ENCODE data around the gene DBET. TPM values are rescaled to one million over a fixed set of nuclear protein-coding genes. Genes with fewer than 3 reads are reported as not detected.

The DBET gene
- total and polyA plus RNA-seq, 2 of the 13 experiments (the other 11 are each of a cell fraction or from before 2014, with no cell fraction given): not detected

DNA sequence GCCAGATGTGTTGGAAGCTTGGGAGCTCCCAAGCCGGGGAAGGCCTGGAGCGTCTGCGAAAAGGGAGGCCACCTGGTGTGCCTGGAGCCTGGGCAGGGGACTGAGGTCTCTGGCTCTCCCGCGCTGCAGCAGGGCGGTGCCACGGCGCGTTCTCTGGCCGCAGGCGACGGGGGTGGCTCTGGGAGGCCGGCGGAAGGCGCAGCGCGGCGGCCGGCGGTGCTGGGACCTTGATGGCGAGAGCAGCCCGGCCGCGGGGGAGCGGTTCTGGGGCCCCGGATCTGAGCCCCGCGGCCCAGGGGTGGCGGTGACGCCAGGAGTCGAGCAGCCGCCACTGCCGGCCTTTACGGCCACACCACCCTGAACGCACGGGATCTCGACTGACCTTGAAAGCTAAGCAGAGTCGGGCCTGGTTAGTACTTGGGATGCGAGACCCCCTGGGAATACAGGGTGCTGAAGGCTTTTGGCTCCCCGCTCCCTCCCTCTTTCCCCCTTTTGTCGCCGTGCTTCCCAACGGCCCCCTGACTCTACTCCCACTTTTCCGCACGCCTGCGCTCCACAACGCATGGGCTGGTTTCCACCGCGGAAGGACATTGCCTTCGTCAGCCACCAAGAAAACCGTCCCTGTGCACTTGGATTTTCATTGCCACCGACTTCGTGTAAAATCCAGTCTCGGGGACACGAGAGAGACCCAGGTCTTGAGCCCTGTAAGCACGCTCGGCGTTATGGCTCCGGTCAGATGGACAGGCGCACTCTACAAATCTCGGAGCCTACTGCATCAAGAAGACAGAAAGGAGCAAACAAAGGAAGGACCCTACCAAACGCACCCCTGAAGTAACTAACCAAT, 46.7 kb upstream of the DBET start (continued):
- TF ChIP-seq, protein P1, sequence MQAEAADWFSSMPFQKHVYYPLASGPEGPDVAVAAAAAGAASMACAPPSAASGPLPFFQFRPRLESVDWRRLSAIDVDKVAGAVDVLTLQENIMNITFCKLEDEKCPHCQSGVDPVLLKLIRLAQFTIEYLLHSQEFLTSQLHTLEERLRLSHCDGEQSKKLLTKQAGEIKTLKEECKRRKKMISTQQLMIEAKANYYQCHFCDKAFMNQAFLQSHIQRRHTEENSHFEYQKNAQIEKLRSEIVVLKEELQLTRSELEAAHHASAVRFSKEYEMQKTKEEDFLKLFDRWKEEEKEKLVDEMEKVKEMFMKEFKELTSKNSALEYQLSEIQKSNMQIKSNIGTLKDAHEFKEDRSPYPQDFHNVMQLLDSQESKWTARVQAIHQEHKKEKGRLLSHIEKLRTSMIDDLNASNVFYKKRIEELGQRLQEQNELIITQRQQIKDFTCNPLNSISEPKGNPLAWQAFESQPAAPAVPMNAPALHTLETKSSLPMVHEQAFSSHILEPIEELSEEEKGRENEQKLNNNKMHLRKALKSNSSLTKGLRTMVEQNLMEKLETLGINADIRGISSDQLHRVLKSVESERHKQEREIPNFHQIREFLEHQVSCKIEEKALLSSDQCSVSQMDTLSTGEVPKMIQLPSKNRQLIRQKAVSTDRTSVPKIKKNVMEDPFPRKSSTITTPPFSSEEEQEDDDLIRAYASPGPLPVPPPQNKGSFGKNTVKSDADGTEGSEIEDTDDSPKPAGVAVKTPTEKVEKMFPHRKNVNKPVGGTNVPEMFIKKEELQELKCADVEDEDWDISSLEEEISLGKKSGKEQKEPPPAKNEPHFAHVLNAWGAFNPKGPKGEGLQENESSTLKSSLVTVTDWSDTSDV (CRISPR knock-in tag; IDR thresholded peaks at IDR 0.05): no peak
- TF ChIP-seq JDP2 (CRISPR knock-in tag; IDR thresholded peaks at IDR 0.05; ENCODE audit: borderline replicate concordance) (no peak), RBM22 (optimal IDR thresholded peaks at IDR 0.05; ENCODE audit: low read length) (no peak), ZNF232 (CRISPR knock-in tag; IDR thresholded peaks at IDR 0.05; ENCODE audit: borderline replicate concordance) (no peak), DR1 (CRISPR knock-in tag; IDR thresholded peaks at IDR 0.05) (no peak), XBP1 (CRISPR knock-in tag; IDR thresholded peaks at IDR 0.05) (no peak), ZNF251 (CRISPR knock-in tag; IDR thresholded peaks at IDR 0.05) (no peak)

DNA sequence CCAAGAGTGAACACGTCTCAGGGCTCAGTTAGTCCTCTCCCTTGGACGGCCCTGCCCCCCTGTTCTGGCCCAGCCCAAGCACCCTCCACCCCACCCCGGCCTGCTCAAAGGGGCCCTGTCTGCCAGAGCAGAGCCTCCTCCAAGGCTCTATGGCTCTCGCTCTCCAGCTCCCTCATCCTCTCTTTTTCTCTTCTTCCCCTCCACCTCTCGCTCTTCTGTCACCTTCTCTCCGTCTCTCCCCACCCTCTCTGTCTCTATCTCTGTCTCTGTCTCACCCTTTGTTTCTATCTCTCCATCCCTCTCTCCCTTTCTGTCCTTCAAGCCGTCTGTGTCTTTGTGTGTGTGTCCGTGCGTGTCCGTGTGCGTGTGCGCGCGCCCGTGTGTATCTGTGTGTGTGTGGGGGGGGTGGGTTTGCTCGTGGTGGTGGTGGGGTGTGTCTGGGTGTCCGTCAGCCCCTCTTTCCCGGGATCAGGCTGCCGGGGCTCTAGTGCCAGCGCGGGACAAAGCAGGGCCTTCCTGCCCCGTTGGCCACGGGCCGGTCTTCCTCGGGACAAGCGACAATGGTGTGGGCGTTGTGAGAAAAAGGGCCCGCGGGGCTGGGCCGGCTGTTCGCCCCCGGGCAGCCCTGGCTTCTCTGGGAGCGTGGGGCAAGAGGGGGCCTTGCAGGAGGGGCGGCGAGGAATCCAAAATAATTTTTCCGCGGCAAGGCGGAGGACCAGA, 45.9 kb upstream of the DBET start:
- Histone ChIP-seq H3K27me3 (ENCODE audit: control insufficient read depth in 1 of 2, insufficient read depth in 2 of 2, low read length in 2 of 2) (peaks cover 4 to 26% of the 10 kb centered on the region in 2 experiments; a peak in 3 of 5 replicates), H3K4me2 (ENCODE audit: low read depth, low read length) (no peak overlapping the region), H2AFZ (ENCODE audit: low read length) (no peak overlapping the region), H3K9ac (ENCODE audit: insufficient read depth, low read depth, low read length) (no peak overlapping the region), H3K9me3 (ENCODE audit: low read length) (no peaks in the 10 kb centered on the region), H3K4me3 (replicated peaks in 1 of 3; ENCODE audit: insufficient read depth in 1 of 3, low read depth in 2 of 3, low read length in 3 of 3) (no peak overlapping the region), H3K79me2 (ENCODE audit: insufficient read depth, low read length) (no peaks in the 10 kb centered on the region), H3K36me3 (replicated peaks in 1 of 2; ENCODE audit: control insufficient read depth in 1 of 2, insufficient read depth in 2 of 2, low read length in 2 of 2) (no peaks in the 10 kb centered on the region), H3K4me1 (ENCODE audit: insufficient read depth, low read length) (no peaks in the 10 kb centered on the region), H3K27ac (ENCODE audit: extremely low read length, insufficient read depth, low read length) (no peak overlapping the region), H4K20me1 (ENCODE audit: insufficient read depth, low read length) (no peaks in the 10 kb centered on the region)
- no peak for ATAC-seq
- no peak for DNase-seq (ENCODE audit: low spot score)
- POLR2A ChIA-PET: no interaction called here
- CTCF ChIA-PET (ENCODE audit: low intra/inter-chr PET ratio, low total read pairs): no interaction called here
- in situ Hi-C loops (cut with HindIII; ENCODE audit: extremely low pct_ligation_motif_present, low pct_unique_long_range_greater_than_20kb) (no loop called here), intact Hi-C loops (cut with micrococcal nuclease; ENCODE audit: unreplicated experiment) (no loop called here)
- WGBS (ENCODE audit: low lambda C conversion rate): 46% methylated on average over 28 of the region's 38 CpGs
- no peak for FAIRE-seq
- no TSS peak for BruUV-seq (replicated peaks)
- no peak for TF ChIP-seq MIXL1 (CRISPR knock-in tag; IDR thresholded peaks at IDR 0.05)
- TF ChIP-seq, protein P2, sequence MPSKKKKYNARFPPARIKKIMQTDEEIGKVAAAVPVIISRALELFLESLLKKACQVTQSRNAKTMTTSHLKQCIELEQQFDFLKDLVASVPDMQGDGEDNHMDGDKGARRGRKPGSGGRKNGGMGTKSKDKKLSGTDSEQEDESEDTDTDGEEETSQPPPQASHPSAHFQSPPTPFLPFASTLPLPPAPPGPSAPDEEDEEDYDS (CRISPR knock-in tag; IDR thresholded peaks at IDR 0.05): no peak
- TF ChIP-seq ZSCAN12 (CRISPR knock-in tag; IDR thresholded peaks at IDR 0.05): no peak
- TF ChIP-seq, protein P3, sequence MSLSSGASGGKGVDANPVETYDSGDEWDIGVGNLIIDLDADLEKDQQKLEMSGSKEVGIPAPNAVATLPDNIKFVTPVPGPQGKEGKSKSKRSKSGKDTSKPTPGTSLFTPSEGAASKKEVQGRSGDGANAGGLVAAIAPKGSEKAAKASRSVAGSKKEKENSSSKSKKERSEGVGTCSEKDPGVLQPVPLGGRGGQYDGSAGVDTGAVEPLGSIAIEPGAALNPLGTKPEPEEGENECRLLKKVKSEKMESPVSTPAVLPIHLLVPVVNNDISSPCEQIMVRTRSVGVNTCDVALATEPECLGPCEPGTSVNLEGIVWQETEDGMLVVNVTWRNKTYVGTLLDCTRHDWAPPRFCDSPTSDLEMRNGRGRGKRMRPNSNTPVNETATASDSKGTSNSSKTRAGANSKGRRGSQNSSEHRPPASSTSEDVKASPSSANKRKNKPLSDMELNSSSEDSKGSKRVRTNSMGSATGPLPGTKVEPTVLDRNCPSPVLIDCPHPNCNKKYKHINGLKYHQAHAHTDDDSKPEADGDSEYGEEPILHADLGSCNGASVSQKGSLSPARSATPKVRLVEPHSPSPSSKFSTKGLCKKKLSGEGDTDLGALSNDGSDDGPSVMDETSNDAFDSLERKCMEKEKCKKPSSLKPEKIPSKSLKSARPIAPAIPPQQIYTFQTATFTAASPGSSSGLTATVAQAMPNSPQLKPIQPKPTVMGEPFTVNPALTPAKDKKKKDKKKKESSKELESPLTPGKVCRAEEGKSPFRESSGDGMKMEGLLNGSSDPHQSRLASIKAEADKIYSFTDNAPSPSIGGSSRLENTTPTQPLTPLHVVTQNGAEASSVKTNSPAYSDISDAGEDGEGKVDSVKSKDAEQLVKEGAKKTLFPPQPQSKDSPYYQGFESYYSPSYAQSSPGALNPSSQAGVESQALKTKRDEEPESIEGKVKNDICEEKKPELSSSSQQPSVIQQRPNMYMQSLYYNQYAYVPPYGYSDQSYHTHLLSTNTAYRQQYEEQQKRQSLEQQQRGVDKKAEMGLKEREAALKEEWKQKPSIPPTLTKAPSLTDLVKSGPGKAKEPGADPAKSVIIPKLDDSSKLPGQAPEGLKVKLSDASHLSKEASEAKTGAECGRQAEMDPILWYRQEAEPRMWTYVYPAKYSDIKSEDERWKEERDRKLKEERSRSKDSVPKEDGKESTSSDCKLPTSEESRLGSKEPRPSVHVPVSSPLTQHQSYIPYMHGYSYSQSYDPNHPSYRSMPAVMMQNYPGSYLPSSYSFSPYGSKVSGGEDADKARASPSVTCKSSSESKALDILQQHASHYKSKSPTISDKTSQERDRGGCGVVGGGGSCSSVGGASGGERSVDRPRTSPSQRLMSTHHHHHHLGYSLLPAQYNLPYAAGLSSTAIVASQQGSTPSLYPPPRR (CRISPR knock-in tag; IDR thresholded peaks at IDR 0.05; ENCODE audit: borderline replicate concordance): no peak
- no peak for TF ChIP-seq RXRA (CRISPR knock-in tag; IDR thresholded peaks at IDR 0.05)
- no peak for TF ChIP-seq NKX3-1 (CRISPR knock-in tag; IDR thresholded peaks at IDR 0.05)
- TF ChIP-seq MTA1 (CRISPR knock-in tag; IDR thresholded peaks at IDR 0.05; ENCODE audit: borderline replicate concordance): no peak

All from HepG2 (cell line).